ENCODE data around the gene OSBPL6.

Gene OSBPL6

GRCh38 chr2:178263159-178263860 is 69.0 kb downstream of the OSBPL6 start:
- H2AFZ ChIP-seq (ENCODE audit: low read length), result peak overlapping the region; percentile 33; the same call in 1 of the 2 replicates
- no peak overlapping the region for H3K4me3 ChIP-seq (ENCODE audit: low read length, poor library complexity, severe bottlenecking)
- H3K9ac ChIP-seq (ENCODE audit: low read depth, low read length, poor library complexity, severe bottlenecking), result no peak overlapping the region
- H3K9me3 ChIP-seq (ENCODE audit: insufficient read depth, low read depth, low read length), result no peaks in the 10 kb centered on the region
- H3K4me1 ChIP-seq (ENCODE audit: insufficient read depth, low read length, poor library complexity, severe bottlenecking), result peaks cover 5% of the 10 kb centered on the region
- H3K27me3 ChIP-seq (ENCODE audit: insufficient read depth, low read length, poor library complexity, severe bottlenecking), result no peaks in the 10 kb centered on the region
- no peaks in the 10 kb centered on the region for H3K36me3 ChIP-seq (ENCODE audit: insufficient read depth, low read length)
- no peak overlapping the region for H3K4me2 ChIP-seq (ENCODE audit: low read depth, low read length, poor library complexity, severe bottlenecking)
- H3K9me2 ChIP-seq (replicated peaks; ENCODE audit: low read depth, low read length), result no peaks in the 10 kb centered on the region
- H3K79me2 ChIP-seq (ENCODE audit: insufficient read depth, low read length), result no peaks in the 10 kb centered on the region
- TF ChIP-seq EZH2phosphoT487 (IDR thresholded peaks at IDR 0.05; ENCODE audit: borderline replicate concordance), result no peak
- TF ChIP-seq, protein P1, sequence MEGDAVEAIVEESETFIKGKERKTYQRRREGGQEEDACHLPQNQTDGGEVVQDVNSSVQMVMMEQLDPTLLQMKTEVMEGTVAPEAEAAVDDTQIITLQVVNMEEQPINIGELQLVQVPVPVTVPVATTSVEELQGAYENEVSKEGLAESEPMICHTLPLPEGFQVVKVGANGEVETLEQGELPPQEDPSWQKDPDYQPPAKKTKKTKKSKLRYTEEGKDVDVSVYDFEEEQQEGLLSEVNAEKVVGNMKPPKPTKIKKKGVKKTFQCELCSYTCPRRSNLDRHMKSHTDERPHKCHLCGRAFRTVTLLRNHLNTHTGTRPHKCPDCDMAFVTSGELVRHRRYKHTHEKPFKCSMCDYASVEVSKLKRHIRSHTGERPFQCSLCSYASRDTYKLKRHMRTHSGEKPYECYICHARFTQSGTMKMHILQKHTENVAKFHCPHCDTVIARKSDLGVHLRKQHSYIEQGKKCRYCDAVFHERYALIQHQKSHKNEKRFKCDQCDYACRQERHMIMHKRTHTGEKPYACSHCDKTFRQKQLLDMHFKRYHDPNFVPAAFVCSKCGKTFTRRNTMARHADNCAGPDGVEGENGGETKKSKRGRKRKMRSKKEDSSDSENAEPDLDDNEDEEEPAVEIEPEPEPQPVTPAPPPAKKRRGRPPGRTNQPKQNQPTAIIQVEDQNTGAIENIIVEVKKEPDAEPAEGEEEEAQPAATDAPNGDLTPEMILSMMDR (conservative IDR thresholded peaks at IDR 0.05; ENCODE audit: low read length), result no peak
- no peaks in the 10 kb centered on the region for H4K20me1 ChIP-seq (ENCODE audit: insufficient read depth, low read length, poor library complexity, severe bottlenecking)
- H3F3A ChIP-seq (ENCODE audit: low read depth), result no peaks in the 10 kb centered on the region

DNA sequence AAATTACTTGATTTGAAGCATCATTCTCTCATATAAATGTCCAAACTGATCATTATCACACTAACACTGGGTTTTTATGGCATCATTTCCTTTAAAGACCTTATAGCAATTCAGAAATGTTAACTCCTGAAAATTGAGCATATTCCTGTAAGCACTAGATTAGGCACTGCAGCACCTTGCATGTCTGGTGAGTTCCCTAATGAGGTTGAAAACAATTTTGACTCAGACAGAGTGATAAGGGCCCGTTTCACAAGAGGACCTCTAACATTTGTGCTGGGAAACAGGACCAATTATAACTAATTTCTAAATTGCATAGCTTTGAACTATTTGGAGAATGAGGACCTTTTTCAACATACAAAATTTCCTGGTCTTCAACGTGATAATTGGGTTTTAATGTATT is 69.9 kb downstream of the OSBPL6 start:
- Histone ChIP-seq H3K27me3 (ENCODE audit: insufficient read depth, low read length, poor library complexity, severe bottlenecking) (no peaks in the 10 kb centered on the region), H3K9ac (ENCODE audit: low read depth, low read length, poor library complexity, severe bottlenecking) (no peak overlapping the region), H4K20me1 (ENCODE audit: insufficient read depth, low read length, poor library complexity, severe bottlenecking) (no peaks in the 10 kb centered on the region), H2AFZ (ENCODE audit: low read length) (no peak overlapping the region; the same call in 1 of the 2 replicates), H3K79me2 (ENCODE audit: insufficient read depth, low read length) (no peaks in the 10 kb centered on the region), H3K4me1 (ENCODE audit: insufficient read depth, low read length, poor library complexity, severe bottlenecking) (peaks cover 5% of the 10 kb centered on the region), H3K9me3 (ENCODE audit: insufficient read depth, low read depth, low read length) (no peaks in the 10 kb centered on the region), H3F3A (ENCODE audit: low read depth) (no peaks in the 10 kb centered on the region), H3K36me3 (ENCODE audit: insufficient read depth, low read length) (no peaks in the 10 kb centered on the region), H3K9me2 (replicated peaks; ENCODE audit: low read depth, low read length) (no peaks in the 10 kb centered on the region), H3K4me3 (ENCODE audit: low read length, poor library complexity, severe bottlenecking) (no peak overlapping the region), H3K4me2 (ENCODE audit: low read depth, low read length, poor library complexity, severe bottlenecking) (no peak overlapping the region)
- TF ChIP-seq EZH2phosphoT487 (IDR thresholded peaks at IDR 0.05; ENCODE audit: borderline replicate concordance), result no peak
- TF ChIP-seq, protein P1 (conservative IDR thresholded peaks at IDR 0.05; ENCODE audit: low read length), result no peak

GRCh38 chr2:178265851-178266250 is 71.5 kb downstream of the OSBPL6 start:
- Histone ChIP-seq H3K9ac (ENCODE audit: low read depth, low read length, poor library complexity, severe bottlenecking) (no peak overlapping the region), H3K9me2 (replicated peaks; ENCODE audit: low read depth, low read length) (no peaks in the 10 kb centered on the region), H3K9me3 (ENCODE audit: insufficient read depth, low read depth, low read length) (no peaks in the 10 kb centered on the region), H3K36me3 (ENCODE audit: insufficient read depth, low read length) (no peaks in the 10 kb centered on the region), H3K4me2 (ENCODE audit: low read depth, low read length, poor library complexity, severe bottlenecking) (no peak overlapping the region), H3K79me2 (ENCODE audit: insufficient read depth, low read length) (no peaks in the 10 kb centered on the region), H3K27me3 (ENCODE audit: insufficient read depth, low read length, poor library complexity, severe bottlenecking) (no peaks in the 10 kb centered on the region), H4K20me1 (ENCODE audit: insufficient read depth, low read length, poor library complexity, severe bottlenecking) (no peaks in the 10 kb centered on the region), H3K4me3 (ENCODE audit: low read length, poor library complexity, severe bottlenecking) (no peak overlapping the region), H3K4me1 (ENCODE audit: insufficient read depth, low read length, poor library complexity, severe bottlenecking) (peaks cover 5% of the 10 kb centered on the region), H3F3A (ENCODE audit: low read depth) (no peaks in the 10 kb centered on the region), H2AFZ (ENCODE audit: low read length) (no peak overlapping the region)
- TF ChIP-seq, protein P1 (conservative IDR thresholded peaks at IDR 0.05; ENCODE audit: low read length), result no peak
- TF ChIP-seq EZH2phosphoT487 (IDR thresholded peaks at IDR 0.05; ENCODE audit: borderline replicate concordance), result no peak
